ENCODE data around the gene ACO1.

ACO1 gene

GRCh38 chr9:32380944-32381343, 3.5 kb upstream of the ACO1 start:
- no peak for FAIRE-seq
- DNase-seq (ENCODE audit: extremely low spot score, insufficient read length, low read depth) = no peak

DNA sequence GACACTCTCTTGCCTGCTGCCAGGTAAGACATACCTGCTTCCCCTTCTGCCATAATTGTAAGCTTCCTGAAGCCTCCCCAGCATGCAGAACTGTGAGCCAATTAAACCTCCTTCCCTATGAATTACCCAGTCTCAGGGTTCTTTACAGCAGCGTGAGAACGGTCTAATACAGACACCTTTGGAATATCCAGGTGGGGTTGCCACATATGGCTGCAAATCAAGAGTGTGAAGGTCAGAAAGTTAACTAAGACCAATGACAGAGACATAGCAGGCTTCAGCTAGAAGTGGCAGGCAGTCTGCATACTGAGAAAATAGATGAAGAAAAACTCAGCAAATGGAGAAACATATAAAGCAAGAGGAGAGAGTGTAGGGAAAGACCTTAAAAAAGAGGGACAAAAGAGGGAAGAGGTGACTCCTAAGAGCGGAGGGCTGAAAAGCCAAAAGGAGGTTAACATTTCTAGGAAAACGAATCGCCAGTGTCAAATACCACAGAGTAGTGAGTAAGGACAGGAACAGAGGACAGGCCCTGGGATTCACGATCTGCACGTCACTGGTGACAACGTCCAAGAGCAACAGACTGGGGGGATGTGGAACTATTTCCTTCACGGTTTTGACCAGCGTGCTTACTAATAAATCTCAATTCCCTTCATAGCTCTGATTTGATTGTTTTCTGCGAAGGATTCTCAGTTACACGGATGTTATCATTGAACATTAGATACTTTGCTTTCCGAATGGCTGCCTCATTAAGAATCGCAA, 1.7 kb upstream of the ACO1 start:
- DNase-seq (ENCODE audit: extremely low spot score, insufficient read length, low read depth) = no peak
- no peak for FAIRE-seq

- FAIRE-seq (no peak), DNase-seq (ENCODE audit: extremely low spot score, insufficient read length, low read depth) (no peak)
These were observed 460 bp upstream of the ACO1 start for GRCh38 chr9:32384002-32384363.

DNA sequence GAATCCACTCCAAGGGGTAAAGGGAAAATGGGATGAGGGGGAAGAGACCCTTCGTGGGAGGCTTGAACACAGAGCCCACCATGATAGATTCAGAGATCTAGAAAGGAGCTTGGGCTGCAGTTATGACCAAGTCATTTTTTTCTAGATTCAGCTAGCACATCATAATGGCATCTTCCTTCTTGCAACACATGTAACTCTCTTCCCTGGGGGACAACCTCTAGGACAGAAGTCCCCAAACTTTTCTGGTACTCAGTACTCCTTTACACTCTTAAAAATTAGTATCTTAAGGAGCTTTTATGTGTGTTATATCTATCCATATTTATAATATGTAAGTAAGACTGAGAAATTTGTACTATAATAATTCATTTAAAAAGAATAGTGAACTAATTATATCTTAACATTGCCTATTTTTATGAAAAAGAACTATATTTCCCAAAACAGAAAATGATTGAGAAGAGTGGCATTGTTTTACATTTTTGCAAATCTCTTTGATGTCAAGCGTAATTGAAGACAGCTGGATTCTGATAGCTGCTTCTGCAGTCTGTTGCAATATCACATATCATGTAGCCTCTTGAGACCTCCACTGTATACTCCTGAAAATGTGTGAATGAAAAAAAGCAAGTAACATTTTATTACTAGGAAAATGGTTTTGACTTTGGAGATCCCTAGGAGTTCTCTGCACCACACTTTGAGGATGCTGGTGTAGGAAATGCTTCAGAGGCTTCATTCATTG, 875 bp downstream of the ACO1 start:
- no peak for FAIRE-seq

GRCh38 chr9:32385885-32386283, 1.4 kb downstream of the ACO1 start:
- DNase-seq (ENCODE audit: extremely low spot score, insufficient read length, low read depth) (no peak), FAIRE-seq (no peak)

More for the DNA sequence above, 875 bp downstream of the ACO1 start:
- no peak for DNase-seq (ENCODE audit: extremely low spot score, insufficient read length, low read depth)

GRCh38 chr9:32387256-32387655, 2.8 kb downstream of the ACO1 start:
- DNase-seq (ENCODE audit: extremely low spot score, insufficient read length, low read depth) (no peak), FAIRE-seq (no peak)

DNA sequence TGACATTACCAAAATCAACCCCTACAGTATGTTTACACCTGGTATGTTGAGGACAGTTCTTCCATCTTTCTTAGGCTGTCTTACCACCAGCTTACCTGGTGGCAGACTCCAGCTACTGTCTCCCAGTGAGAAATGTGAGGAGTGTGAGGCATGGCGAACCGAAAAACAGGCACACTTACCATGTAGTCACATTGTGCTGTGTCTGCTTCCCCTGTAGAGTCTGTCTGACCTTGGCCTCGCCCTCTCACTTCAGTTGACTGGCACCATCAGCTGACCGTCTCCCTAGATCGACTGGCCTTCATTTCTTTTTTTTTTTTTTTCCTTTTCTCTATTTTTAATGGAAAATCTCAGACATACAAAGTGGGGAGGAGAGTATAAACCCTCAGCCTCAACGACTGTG, 4.9 kb downstream of the ACO1 start:
- no peak for DNase-seq (ENCODE audit: extremely low spot score, insufficient read length, low read depth)
- FAIRE-seq = no peak

GRCh38 chr9:32393911-32394310, 9.5 kb downstream of the ACO1 start:
- FAIRE-seq = no peak
- DNase-seq (ENCODE audit: extremely low spot score, insufficient read length, low read depth) = no peak

- FAIRE-seq = no peak
- no peak for DNase-seq (ENCODE audit: extremely low spot score, insufficient read length, low read depth)
These were observed 10.1 kb downstream of the ACO1 start for GRCh38 chr9:32394381-32395049.

GRCh38 chr9:32395510-32396216, 11.2 kb downstream of the ACO1 start:
- FAIRE-seq = no peak
- no peak for DNase-seq (ENCODE audit: extremely low spot score, insufficient read length, low read depth)

GRCh38 chr9:32398207-32398606, 13.8 kb downstream of the ACO1 start:
- FAIRE-seq (no peak), DNase-seq (ENCODE audit: extremely low spot score, insufficient read length, low read depth) (no peak)

DNA sequence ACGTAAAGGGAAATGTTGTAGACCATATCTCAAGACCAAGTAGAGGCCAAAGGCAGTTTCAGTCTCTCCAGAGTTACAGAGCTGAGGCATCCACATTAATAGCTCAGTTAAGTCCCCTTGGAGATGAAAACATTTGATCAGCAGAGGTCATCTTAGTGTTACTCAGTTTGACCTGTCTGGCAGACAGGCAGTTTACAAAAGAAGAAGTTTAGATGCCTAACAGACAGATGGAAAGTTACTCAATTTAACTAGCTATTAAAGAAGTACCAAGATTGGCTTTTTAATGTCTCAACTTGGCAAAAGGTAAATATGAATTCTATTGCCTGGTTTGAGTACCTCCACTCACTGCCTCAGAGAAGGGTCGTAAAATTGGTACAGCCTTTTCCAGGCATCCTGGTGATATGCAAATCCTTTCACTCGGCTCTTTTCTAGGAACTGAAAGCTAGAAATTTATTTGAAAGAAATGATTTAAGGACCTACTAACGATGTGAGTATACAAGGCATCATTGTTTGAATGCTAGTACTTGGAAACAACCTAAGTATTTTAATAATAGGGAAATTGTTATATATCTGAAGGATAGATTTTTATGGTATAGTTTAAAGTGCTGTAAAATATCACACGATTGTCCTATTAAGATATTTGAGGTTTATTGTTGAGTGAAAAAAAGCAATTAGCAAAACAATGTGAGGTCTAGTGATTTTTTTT, 14.8 kb downstream of the ACO1 start:
- no peak for DNase-seq (ENCODE audit: extremely low spot score, insufficient read length, low read depth)
- FAIRE-seq = no peak

DNA sequence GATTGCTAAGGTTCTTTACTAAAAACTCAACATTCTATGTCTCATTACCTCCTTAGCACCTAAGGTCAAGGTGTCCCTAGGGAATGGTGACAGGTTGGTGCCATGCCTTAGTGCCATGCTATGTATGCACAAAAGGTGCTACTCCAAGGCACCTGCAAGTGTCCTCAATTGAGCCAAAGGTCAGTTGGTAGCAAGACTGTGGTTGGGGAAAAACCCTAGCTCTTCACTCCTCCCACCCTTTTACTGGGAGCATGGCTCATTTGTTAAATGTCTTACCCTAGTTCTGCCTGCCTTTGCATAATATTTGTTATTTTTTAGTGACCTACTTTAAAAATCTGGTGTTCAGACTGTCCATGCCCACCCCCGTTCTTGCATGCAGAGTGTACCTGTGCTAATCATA, 17.0 kb downstream of the ACO1 start:
- FAIRE-seq (no peak), DNase-seq (ENCODE audit: extremely low spot score, insufficient read length, low read depth) (no peak)

GRCh38 chr9:32403567-32404260, 19.3 kb downstream of the ACO1 start:
- no peak for DNase-seq (ENCODE audit: extremely low spot score, insufficient read length, low read depth)
- FAIRE-seq = no peak

DNA sequence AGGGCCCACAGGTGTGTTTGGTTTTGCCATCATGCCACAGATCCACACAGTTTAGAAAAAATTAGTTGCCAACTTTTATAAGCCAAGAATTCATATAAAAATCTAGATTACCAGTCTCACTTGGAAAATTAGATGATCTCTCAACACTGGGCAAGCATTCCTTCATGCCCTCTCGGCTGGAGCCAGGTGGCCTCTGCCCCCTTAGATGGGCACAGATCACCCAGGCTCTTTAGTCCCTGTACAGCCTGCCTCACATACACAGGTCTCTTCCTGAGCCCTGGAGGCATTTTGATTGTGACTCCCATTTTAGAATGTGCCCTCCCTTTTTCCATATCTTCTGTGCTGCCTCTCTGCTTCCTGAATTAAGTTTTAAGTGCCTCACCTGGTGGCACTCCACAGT, 20.0 kb downstream of the ACO1 start:
- FAIRE-seq (no peak), DNase-seq (ENCODE audit: extremely low spot score, insufficient read length, low read depth) (no peak)

DNA sequence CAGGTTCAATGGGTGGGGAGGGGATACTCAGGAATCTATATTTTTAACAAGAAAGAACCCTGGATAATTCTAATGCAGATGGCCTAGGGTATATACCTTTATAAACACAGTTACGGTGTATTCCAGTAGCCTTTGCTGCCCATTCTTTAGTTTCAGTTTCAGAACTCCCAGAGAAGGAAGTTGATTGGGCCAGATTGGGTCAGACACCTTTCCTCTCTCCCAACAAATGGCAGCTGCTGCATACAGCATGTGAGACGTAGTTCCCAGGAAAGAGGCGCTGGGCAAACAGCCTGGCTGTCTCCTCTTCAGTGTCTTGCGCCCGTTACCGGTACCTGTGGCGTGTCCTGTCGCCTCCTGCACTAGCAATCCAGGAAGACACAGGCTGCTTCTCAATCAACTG, 20.4 kb downstream of the ACO1 start:
- FAIRE-seq = no peak

DNA sequence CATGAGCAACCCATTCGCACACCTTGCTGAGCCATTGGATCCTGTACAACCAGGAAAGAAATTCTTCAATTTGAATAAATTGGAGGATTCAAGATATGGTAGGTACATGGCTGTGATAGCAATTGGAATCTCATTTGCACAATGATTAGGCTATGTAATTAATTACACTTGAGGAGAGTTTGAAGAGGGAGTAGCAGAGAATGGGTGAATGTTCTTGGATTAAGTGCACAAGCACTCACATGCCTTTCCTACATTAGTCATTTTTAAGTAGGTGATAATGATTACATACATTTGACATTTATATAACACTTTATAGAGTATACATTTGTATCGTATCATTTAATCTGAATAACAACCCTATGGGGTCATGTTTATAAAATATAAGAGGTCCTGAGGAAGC, 21.1 kb downstream of the ACO1 start:
- no peak for DNase-seq (ENCODE audit: extremely low spot score, insufficient read length, low read depth)
- FAIRE-seq = no peak

More for the DNA sequence above, 20.4 kb downstream of the ACO1 start:
- no peak for DNase-seq (ENCODE audit: extremely low spot score, insufficient read length, low read depth)

DNA sequence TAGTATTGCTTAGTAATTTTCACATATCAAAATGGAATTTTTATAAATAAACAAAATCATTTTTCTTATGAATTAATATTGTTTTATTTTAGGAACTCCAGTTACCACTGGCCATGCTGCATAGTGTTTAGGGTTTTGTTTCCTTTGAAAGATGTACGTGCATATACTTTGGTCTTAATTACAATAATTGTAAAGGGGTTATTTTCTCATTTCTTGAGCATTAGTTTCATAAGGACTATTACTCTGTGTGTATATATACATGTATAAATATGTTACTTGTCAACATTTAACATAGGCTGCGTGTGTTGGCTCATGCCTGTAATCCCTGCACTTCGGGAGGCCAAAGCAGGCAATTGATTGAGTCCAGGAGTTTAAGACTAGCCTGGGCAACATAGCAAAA, 21.6 kb downstream of the ACO1 start:
- DNase-seq (ENCODE audit: extremely low spot score, insufficient read length, low read depth) = no peak
- FAIRE-seq = no peak

DNA sequence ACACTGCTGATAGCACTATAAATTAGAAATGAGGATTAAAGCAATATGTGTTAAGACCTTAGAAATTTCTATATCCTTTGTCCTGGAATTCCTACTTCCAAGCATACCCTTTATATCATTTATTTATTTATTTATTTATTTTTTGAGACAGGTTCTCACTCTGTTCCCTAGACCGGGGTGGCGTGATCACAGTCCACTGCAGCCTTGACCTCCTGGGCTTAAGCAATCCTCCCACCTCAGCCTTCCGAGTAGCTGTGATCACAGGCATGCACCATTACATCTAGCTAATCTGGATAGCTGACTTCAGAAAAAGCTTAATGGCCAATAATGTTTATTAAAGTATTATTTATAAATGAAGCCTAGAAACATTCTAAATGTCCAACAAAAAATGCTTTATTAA, 27.3 kb downstream of the ACO1 start:
- FAIRE-seq = no peak

More for the DNA sequence above, 27.3 kb downstream of the ACO1 start:
- no peak for DNase-seq (ENCODE audit: extremely low spot score, insufficient read length, low read depth)
